Prostate gland (tissue), 2 donors: ENCODE results near the gene UST.

ENCODE experiments used
- CTCF ChIP-seq, 4 experiments: fragments of 200-600 bp in 2 of 4; fragments of 450-650 bp in 2 of 4; sonication (generic) in 2 of 4; IDR thresholded peaks; 1 replicate in 3 of 4; 2 replicates in 1 of 4; pipeline ENCODE4 v1.5.1; 2016 to 2019; ENCODE audit warnings: antibody characterized with exemption in 4 of 4, mild to moderate bottlenecking in 2 of 4, moderate library complexity in 2 of 4
- POLR2A ChIP-seq: fragments of 450-650 bp; IDR thresholded peaks from one replicate; pipeline ENCODE4 v1.6.1; 2016; ENCODE audit warnings: antibody characterized with exemption, mild to moderate bottlenecking
- POLR2AphosphoS5 ChIP-seq: sonication (generic); formaldehyde crosslinking; IDR thresholded peaks from one replicate; pipeline ENCODE4 v1.6.1; 2017; ENCODE audit warnings: antibody characterized with exemption

GRCh38 chr6:149065658-149066556 is 319.1 kb downstream of the UST start:
- TF ChIP-seq POLR2AphosphoS5 (no peak), CTCF (IDR thresholded peaks at IDR 0.05) (no peak), POLR2A (no peak)
